Motor neuron (in vitro differentiated cells): ENCODE measurements around the gene SVOPL. TPM values are rescaled to one million over a fixed set of nuclear protein-coding genes. Genes with fewer than 3 reads are reported as not detected.
"Not testable (repeated sequence)": the region's sequence is repeated elsewhere in the genome, so short reads cannot be mapped to it uniquely, and the experiment has no call there.

Experiments used
- ATAC-seq, 8 experiments: fragments of 200-7000 bp; cut with Tn5 transposase; replicated peaks in 6 of 8; 2 replicates each; pipeline ENCODE4 v1.8.0; 2021; ENCODE audit warnings: mild to moderate bottlenecking in 8 of 8, moderate library complexity in 8 of 8
- H3K27ac ChIP-seq, 2 donors: fragments of 250-450 bp; sonication (Bioruptor Pico); 2 replicates each; pipeline ENCODE4 v1.9.0; 2021; ENCODE audit warnings: antibody characterized with exemption in 2 of 2, mild to moderate bottlenecking in 2 of 2, moderate library complexity in 1 of 2
- H3K4me1 ChIP-seq, 2 donors: fragments of 250-450 bp; sonication (Bioruptor Pico); replicated peaks in 1 of 2; 2 replicates each; pipeline ENCODE4 v1.6.1; 2021; ENCODE audit warnings: antibody characterized with exemption in 2 of 2, mild to moderate bottlenecking in 2 of 2, moderate library complexity in 1 of 2
- H3K4me3 ChIP-seq, 5 donors: fragments of 250-450 bp; sonication (Bioruptor Pico); 2 replicates each; pipeline ENCODE4 v1.9.0; 2021; ENCODE audit warnings: antibody characterized with exemption in 5 of 5, mild to moderate bottlenecking in 5 of 5, moderate library complexity in 4 of 5
- WGBS, 10 experiments: fragments of 450-650 bp; shearing (Covaris generic); methylation state at CpG; one replicate each; pipeline ENCODE4 v1.0.0; 2022; 5-methylcytosine and 5-hydroxymethylcytosine counted together
- in situ Hi-C, 9 experiments: fragments of 400-800 bp; cut with MboI; loops; one replicate each; pipeline ENCODE4 v1.15.0; 2021; ENCODE audit warnings: low sequenced_read_pairs in 9 of 9, low pct_unique_long_range_greater_than_20kb in 2 of 9; ENCODE audit not compliant: unreplicated experiment in 9 of 9
- total RNA-seq, 8 experiments: library from RNA; unstranded; fragments of 300-600 nt; gene quantifications; 2 replicates each; pipeline versions ENCODE4 v1.2.3 to v1.2.4, GENCODE V29; 2022

Gene SVOPL
- total RNA-seq, 8 experiments from 2014 or later = 0.05 to 0.28 (median 0.14) TPM; not detected in 1

DNA sequence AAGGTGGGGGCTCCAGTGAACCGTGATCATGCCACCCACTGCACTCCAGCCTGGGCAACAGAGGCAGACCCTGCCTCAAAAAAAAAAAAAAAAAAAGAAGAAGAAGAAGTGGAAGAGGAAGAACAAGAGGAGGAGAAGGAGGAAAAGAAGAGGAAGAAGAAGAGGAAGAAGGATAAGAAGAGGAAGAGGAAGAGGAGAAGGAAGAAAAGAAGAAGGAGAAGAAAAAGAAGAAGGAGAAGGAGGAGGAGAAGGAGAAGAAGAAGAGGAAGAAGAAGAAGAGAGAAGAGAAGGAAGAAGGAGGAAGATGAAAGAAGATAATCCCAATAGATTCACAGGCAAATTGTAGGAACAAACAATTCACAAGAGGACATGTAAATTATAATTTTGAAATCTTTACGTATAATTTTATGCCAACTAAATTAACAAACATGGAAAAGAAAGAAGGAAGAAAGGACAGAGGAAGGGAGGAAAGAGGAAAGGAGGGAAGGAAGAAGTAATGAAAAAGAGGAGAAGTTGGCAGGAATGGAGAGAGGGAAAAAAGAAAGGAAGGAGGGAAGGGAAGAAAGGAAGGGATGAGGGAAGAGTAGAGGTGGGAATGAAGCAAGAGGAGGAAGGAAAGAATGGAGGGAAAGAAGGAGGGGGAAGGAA is 3.5 kb downstream of the SVOPL start:
- H3K4me3 ChIP-seq = no peak overlapping the region
- in situ Hi-C loops = no loop called here
- H3K4me1 ChIP-seq = no peaks in the 10 kb centered on the region
- ATAC-seq = no peak
- WGBS, 10 experiments = 2 to 74% (median 50%) methylated on average over 1 to 2 of the region's 2 CpGs; no CpG with 5 or more reads in 1 of the 10 experiments
- H3K27ac ChIP-seq = no peak overlapping the region

DNA sequence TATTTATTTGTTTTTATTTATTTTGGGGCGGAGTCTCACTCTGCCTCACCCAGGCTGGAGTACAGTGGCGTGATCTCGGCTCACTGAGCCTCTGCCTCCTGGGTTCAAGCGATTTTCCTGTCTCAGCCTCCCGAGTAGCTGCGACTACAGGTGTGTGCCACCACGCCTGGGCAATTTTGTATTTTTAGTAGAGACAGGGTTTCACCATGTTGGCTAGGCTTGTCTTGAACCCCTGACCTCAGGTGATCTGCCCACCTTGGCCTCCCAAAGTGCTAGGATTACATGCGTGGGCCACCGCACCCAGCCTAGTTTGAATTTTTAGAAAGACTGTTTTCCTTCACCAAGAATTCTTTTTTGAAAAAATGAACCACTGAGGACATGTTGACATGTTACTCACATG is 5.4 kb downstream of the SVOPL start:
- H3K4me3 ChIP-seq, ATAC-seq, in situ Hi-C loops, H3K4me1 ChIP-seq, H3K27ac ChIP-seq: not testable (repeated sequence)
- 0 to 100% (median 87%) methylated on average over 1 to 9 of the region's 9 CpGs; no CpG with 5 or more reads in 3 of the 10 experiments for WGBS, 10 experiments

GRCh38 chr7:138695106-138695505 is 6.1 kb downstream of the SVOPL start:
- H3K4me3 ChIP-seq = no peak overlapping the region
- WGBS, 10 experiments = 7 to 100% (median 89%) methylated on average over 1 to 4 of the region's 4 CpGs; no CpG with 5 or more reads in 2 of the 10 experiments
- in situ Hi-C loops = no loop called here
- H3K27ac ChIP-seq = no peak overlapping the region
- no peak for ATAC-seq
- no peaks in the 10 kb centered on the region for H3K4me1 ChIP-seq

DNA sequence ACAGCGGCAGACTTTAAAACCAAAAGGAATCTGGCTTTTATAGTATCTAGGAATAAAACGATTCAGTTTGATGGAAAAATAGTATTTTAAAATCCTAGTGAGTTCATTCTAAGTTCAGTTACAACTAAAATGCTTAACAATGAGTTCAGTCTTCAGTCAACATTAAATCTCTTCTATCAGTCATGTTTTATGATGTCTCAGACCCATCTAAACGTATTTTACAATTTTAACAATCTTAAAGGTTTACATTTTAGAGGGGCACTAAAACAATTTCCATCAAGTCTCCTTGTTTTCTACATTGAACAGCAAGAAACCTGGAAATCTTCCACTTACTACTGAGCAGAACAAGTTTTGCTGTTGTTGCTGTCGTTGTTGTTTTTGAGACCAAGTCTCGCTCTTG is 10.0 kb downstream of the SVOPL start:
- no peak for ATAC-seq
- H3K4me3 ChIP-seq = no peak overlapping the region
- 0 to 85% (median 77%) methylated on average over 1 to 5 of the region's 5 CpGs for WGBS, 10 experiments
- no peaks in the 10 kb centered on the region for H3K4me1 ChIP-seq
- in situ Hi-C loops = no loop called here
- no peak overlapping the region for H3K27ac ChIP-seq

DNA sequence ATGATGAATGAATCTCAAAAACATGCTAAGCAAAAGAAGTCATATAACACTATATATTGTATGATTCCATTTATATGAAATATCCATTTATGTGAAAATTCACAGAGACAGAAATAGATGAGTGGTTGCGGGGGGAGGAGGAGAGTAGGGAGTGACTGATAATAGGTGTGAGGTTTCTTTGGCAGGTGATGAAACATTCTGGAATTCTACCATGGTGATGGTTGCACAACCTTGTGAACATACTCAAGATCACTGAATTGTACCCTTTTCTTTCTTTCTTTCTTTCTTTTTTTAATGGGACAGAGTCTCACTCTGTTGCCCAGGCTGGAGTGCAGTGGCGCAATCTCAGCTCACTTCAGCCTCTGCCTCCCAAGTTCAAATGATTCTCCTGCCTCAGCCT is 10.7 kb downstream of the SVOPL start:
- WGBS, 10 experiments = 13 to 100% (median 85%) methylated on average over 1 to 2 of the region's 2 CpGs; no CpG with 5 or more reads in 7 of the 10 experiments
- Histone ChIP-seq H3K4me1 (no peaks in the 10 kb centered on the region), H3K4me3 (no peak overlapping the region), H3K27ac (no peak overlapping the region)
- no peak for ATAC-seq
- in situ Hi-C loops = no loop called here

- ATAC-seq = not testable (repeated sequence)
- 28 to 100% (median 94%) methylated on average over 2 to 4 of the region's 6 CpGs; no CpG with 5 or more reads in 5 of the 10 experiments for WGBS, 10 experiments
Observed at GRCh38 chr7:138688037-138688436, 13.1 kb downstream of the SVOPL start.

GRCh38 chr7:138684340-138684739 is 16.8 kb downstream of the SVOPL start:
- H3K4me1 ChIP-seq = no peaks in the 10 kb centered on the region
- H3K27ac ChIP-seq = no peak overlapping the region
- H3K4me3 ChIP-seq = no peak overlapping the region
- WGBS, 10 experiments = 0 to 100% (median 96%) methylated on average over 1 to 3 of the region's 3 CpGs; no CpG with 5 or more reads in 1 of the 10 experiments
- ATAC-seq = no peak
- in situ Hi-C loops = no loop called here

More at GRCh38 chr7:138688037-138688436, 13.1 kb downstream of the SVOPL start:
- H3K27ac ChIP-seq, in situ Hi-C loops, H3K4me1 ChIP-seq, H3K4me3 ChIP-seq: not testable (repeated sequence)

GRCh38 chr7:138679793-138680192 is 21.4 kb downstream of the SVOPL start:
- in situ Hi-C loops = no loop called here
- no peak for ATAC-seq
- H3K4me3 ChIP-seq = no peak overlapping the region
- no peaks in the 10 kb centered on the region for H3K4me1 ChIP-seq
- H3K27ac ChIP-seq = no peak overlapping the region
- WGBS, 10 experiments = 8 to 93% (median 58%) methylated on average over 1 to 5 of the region's 5 CpGs

- in situ Hi-C loops = no loop called here
- Histone ChIP-seq H3K4me3 (no peak overlapping the region), H3K4me1 (no peaks in the 10 kb centered on the region), H3K27ac (no peak overlapping the region)
- ATAC-seq = no peak
Observed at GRCh38 chr7:138670594-138670993, 30.6 kb downstream of the SVOPL start.

DNA sequence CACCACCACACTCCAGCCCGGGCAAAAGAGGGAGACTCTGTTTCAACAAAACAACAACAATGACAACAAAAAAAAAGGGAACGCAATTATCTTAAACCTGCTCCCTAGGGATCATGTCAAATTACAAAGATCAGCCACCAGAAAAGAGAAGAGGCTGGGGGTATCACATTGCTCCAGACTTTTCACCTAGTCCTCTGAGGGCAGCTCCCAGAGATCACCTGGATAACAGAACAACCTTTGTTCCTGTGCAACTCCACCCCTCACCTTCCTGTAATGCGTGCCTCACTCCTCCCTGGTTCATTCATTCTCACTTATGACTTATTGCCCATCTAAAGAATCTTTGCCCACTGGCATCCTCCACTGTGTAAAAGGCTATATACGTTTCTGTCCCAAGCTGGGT is 31.8 kb downstream of the SVOPL start:
- Histone ChIP-seq H3K27ac (no peak overlapping the region), H3K4me3 (no peak overlapping the region), H3K4me1 (no peaks in the 10 kb centered on the region)
- in situ Hi-C loops = no loop called here
- 0 to 93% (median 41%) methylated on average over 1 to 4 of the region's 4 CpGs; no CpG with 5 or more reads in 2 of the 10 experiments for WGBS, 10 experiments
- ATAC-seq = no peak

DNA sequence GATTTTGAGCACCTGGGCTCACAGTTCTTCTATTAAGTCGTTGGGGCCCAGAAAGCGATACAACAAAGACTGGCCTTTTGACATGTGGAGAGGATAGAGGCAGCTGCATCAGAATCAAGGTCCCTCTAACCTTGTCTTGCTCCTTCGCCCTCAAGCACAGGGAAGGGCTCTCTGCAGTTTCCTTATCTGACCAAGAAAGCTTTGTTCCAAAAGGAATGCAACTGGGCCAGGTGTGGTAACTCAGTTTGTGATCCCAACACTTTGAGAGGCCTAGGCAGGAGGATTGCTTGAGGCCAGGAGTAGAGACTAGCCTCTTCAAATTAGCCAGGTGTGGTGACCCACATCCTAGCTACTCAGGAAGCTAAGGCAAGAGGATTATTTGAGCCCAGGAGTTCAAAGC is 32.2 kb downstream of the SVOPL start:
- no peak for ATAC-seq
- H3K4me1 ChIP-seq = no peaks in the 10 kb centered on the region
- WGBS, 10 experiments = 0 to 93% (median 50%) methylated on average over 1 to 3 of the region's 3 CpGs; no CpG with 5 or more reads in 3 of the 10 experiments
- no peak overlapping the region for H3K4me3 ChIP-seq
- no peak overlapping the region for H3K27ac ChIP-seq
- in situ Hi-C loops = no loop called here

DNA sequence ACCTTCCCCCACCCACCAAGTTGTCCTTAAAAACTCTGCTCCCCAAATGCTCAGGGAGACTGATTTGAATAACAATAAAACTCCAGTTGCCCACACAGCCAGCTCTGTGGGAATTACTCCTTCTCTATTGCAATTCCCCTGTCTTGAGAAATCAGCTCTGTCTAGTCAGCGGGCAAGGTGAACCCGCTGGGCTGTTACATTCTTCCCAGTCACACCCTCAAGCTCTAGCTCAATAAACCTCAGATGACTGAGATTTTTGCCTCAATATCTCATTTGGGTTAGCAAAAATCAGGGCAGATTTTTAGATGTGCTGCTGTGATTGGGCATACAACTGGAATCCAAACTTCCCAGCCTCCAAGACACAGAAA is 32.9 kb downstream of the SVOPL start:
- in situ Hi-C loops = no loop called here
- Histone ChIP-seq H3K4me1 (no peaks in the 10 kb centered on the region), H3K4me3 (no peak overlapping the region), H3K27ac (no peak overlapping the region)
- ATAC-seq = no peak
- 30 to 92% methylated on average over 2 of the region's 2 CpGs; no CpG with 5 or more reads in 8 of the 10 experiments for WGBS, 10 experiments

- in situ Hi-C loops = no loop called here
- WGBS, 10 experiments = 8 to 92% (median 43%) methylated on average over 2 to 6 of the region's 6 CpGs; no CpG with 5 or more reads in 2 of the 10 experiments
- Histone ChIP-seq H3K4me3 (no peak overlapping the region), H3K4me1 (no peaks in the 10 kb centered on the region), H3K27ac (no peak overlapping the region)
- no peak for ATAC-seq
Observed at GRCh38 chr7:138667535-138668228, 33.5 kb downstream of the SVOPL start.

GRCh38 chr7:138666385-138666784 is 34.8 kb downstream of the SVOPL start:
- Histone ChIP-seq H3K27ac (no peak overlapping the region), H3K4me3 (no peak overlapping the region), H3K4me1 (no peaks in the 10 kb centered on the region)
- no peak for ATAC-seq
- in situ Hi-C loops = no loop called here
- 0 to 31% (median 13%) methylated on average over 1 to 2 of the region's 2 CpGs; no CpG with 5 or more reads in 4 of the 10 experiments for WGBS, 10 experiments
